GM23338 (cell line): Measurements from ENCODE around the gene ABHD12. TPM values are rescaled to one million over a fixed set of nuclear protein-coding genes. Genes with fewer than 3 reads are reported as not detected.

Experiments used
- ATAC-seq: fragments of 200-7000 bp; cut with Tn5 transposase; 3 replicates; pipeline ENCODE4 v1.9.1; 2020
- DNase-seq: peaks from one replicate; pipeline ENCODE4 v3.0.0-alpha.2; 2015; ENCODE audit warnings: low spot score
- H2AFZ ChIP-seq: fragments of 200-600 bp; sonication (generic); 2 replicates; pipeline ENCODE4 v1.8.0; 2016; ENCODE audit warnings: antibody characterized with exemption, mild to moderate bottlenecking, moderate library complexity
- H3F3A ChIP-seq: fragments of 200-600 bp; sonication (generic); replicated peaks from 2 replicates; pipeline ENCODE4 v1.8.0; 2017; ENCODE audit warnings: antibody characterized with exemption, mixed run types, low read depth
- H3K27ac ChIP-seq: fragments of 200-600 bp; sonication (generic); 2 replicates; pipeline ENCODE4 v1.6.1; 2016; ENCODE audit warnings: low read depth
- H3K27me3 ChIP-seq: fragments of 200-600 bp; sonication (generic); 2 replicates; pipeline ENCODE4 v1.8.0; 2016; ENCODE audit warnings: mild to moderate bottlenecking, mixed run types, moderate library complexity; ENCODE audit not compliant: insufficient read depth
- H3K36me3 ChIP-seq: fragments of 200-600 bp; sonication (generic); 2 replicates; pipeline ENCODE4 v1.8.0; 2016; ENCODE audit warnings: mild to moderate bottlenecking; ENCODE audit not compliant: insufficient read depth
- H3K4me1 ChIP-seq: fragments of 200-600 bp; sonication (generic); 2 replicates; pipeline ENCODE4 v1.8.0; 2016; ENCODE audit warnings: mild to moderate bottlenecking, moderate library complexity; ENCODE audit not compliant: insufficient read depth
- H3K4me2 ChIP-seq: fragments of 200-600 bp; sonication (generic); 2 replicates; pipeline ENCODE4 v1.7.1; 2017; ENCODE audit warnings: mixed run types
- H3K4me3 ChIP-seq: fragments of 200-600 bp; sonication (generic); 2 replicates; pipeline ENCODE4 v1.6.1; 2016; ENCODE audit warnings: mixed run types
- H3K79me2 ChIP-seq: fragments of 200-600 bp; sonication (generic); replicated peaks from 2 replicates; pipeline ENCODE4 v1.8.0; 2017; ENCODE audit warnings: mild to moderate bottlenecking; ENCODE audit not compliant: insufficient read depth
- H3K9me2 ChIP-seq: fragments of 200-600 bp; sonication (generic); 2 replicates; pipeline ENCODE4 v1.8.0; 2017; ENCODE audit not compliant: insufficient read depth
- H4K20me1 ChIP-seq: fragments of 200-600 bp; sonication (generic); replicated peaks from 2 replicates; pipeline ENCODE4 v1.8.0; 2017; ENCODE audit warnings: mild to moderate bottlenecking; ENCODE audit not compliant: insufficient read depth
- H3K27ac Mint-ChIP-seq: 2 replicates; pipeline ENCODE4 v1.8.0; 2020; ENCODE audit warnings: inconsistent platforms, mild to moderate bottlenecking, moderate library complexity, mixed read lengths
- H3K27me3 Mint-ChIP-seq: 3 replicates; pipeline ENCODE4 v1.8.0; 2022; ENCODE audit warnings: low read depth, mild to moderate bottlenecking, moderate library complexity, mixed read lengths, inconsistent platforms; ENCODE audit not compliant: insufficient read depth, poor library complexity
- H3K36me3 Mint-ChIP-seq: 3 replicates; pipeline ENCODE4 v1.8.0; 2021; ENCODE audit warnings: low read depth, mild to moderate bottlenecking, inconsistent platforms, moderate library complexity, mixed read lengths
- H3K4me1 Mint-ChIP-seq: 3 replicates; pipeline ENCODE4 v1.8.0; 2020; ENCODE audit warnings: mild to moderate bottlenecking, inconsistent platforms, mixed read lengths
- H3K4me3 Mint-ChIP-seq: 3 replicates; pipeline ENCODE4 v1.8.0; 2021; ENCODE audit warnings: moderate library complexity, mild to moderate bottlenecking, inconsistent platforms, mixed read lengths
- H3K9me3 Mint-ChIP-seq: 3 replicates; pipeline ENCODE4 v1.8.0; 2020; ENCODE audit warnings: moderate library complexity, mild to moderate bottlenecking, inconsistent platforms, mixed read lengths
- CREB1 ChIP-seq: fragments of 250-450 bp; sonication (Bioruptor Pico); IDR thresholded peaks from 2 replicates; pipeline ENCODE4 v1.5.0; 2020; ENCODE audit warnings: low read depth, mild to moderate bottlenecking, moderate library complexity
- CTCF ChIP-seq, 2 experiments: fragments of 200-600 bp in 1 of 2; sonication (generic) in 1 of 2; conservative IDR thresholded peaks; 2 replicates each; pipeline versions ENCODE4 v1.5.1 to v1.6.1; 2016 to 2017; ENCODE audit warnings: antibody characterized with exemption in 2 of 2, low read depth in 2 of 2, mild to moderate bottlenecking in 2 of 2, moderate library complexity in 1 of 2
- EZH2 ChIP-seq: fragments of 200-600 bp; sonication (generic); IDR thresholded peaks from one replicate; pipeline ENCODE4 v1.8.0; 2017; ENCODE audit warnings: antibody characterized with exemption, mild to moderate bottlenecking, low read depth; ENCODE audit not compliant: unreplicated experiment
- EZH2phosphoT487 ChIP-seq: fragments of 200-600 bp; sonication (generic); IDR thresholded peaks from one replicate; pipeline ENCODE4 v1.8.1; 2018; ENCODE audit warnings: antibody characterized with exemption; ENCODE audit not compliant: unreplicated experiment
- JUNB ChIP-seq: IDR thresholded peaks from one replicate; pipeline ENCODE4 v1.6.1; 2016; ENCODE audit warnings: antibody characterized with exemption; ENCODE audit not compliant: unreplicated experiment
- NANOG ChIP-seq: IDR thresholded peaks from 2 replicates; pipeline ENCODE4 v1.6.1; 2016; ENCODE audit warnings: antibody characterized with exemption, borderline replicate concordance
- POLR2AphosphoS5 ChIP-seq: IDR thresholded peaks from 2 replicates; pipeline ENCODE4 v1.6.1; 2016; ENCODE audit warnings: antibody characterized with exemption, low read depth
- ZNF114 ChIP-seq: fragments of 250-450 bp; sonication (Bioruptor Pico); IDR thresholded peaks from 2 replicates; pipeline ENCODE4 v1.5.0; 2020; ENCODE audit warnings: mild to moderate bottlenecking, moderate library complexity
- ZNF331 ChIP-seq: fragments of 250-450 bp; sonication (Bioruptor Pico); IDR thresholded peaks from 2 replicates; pipeline ENCODE4 v1.5.0; 2020; ENCODE audit warnings: low read depth, mild to moderate bottlenecking, moderate library complexity
- polyA plus RNA-seq: library from polyadenylated mRNA; unstranded; fragments of >200 nt; fragmentation: Nextera tagmentation; extraction: Ambion mirVana; gene quantifications from 2 replicates; pipeline ENCODE4 v1.2.1, GENCODE V29; 2016
- total RNA-seq: library from RNA; depleted of rRNA; stranded (reverse); fragments of >200 nt; shearing (Covaris generic); gene quantifications from 2 replicates; pipeline ENCODE4 v1.2.3, GENCODE V29; 2014
- TF ChIP-seq, protein P1 (sequence below): fragments of 250-450 bp; sonication (Bioruptor Pico); IDR thresholded peaks from 2 replicates; pipeline ENCODE4 v1.5.0; 2020; ENCODE audit warnings: mild to moderate bottlenecking, moderate library complexity

Gene ABHD12
- total and polyA plus RNA-seq, 2 experiments from 2014 or later: 40.2 to 57.8 TPM

GRCh38 chr20:25273046-25273445 lies 117.6 kb downstream of the ABHD12 start (continued):
- TF ChIP-seq CTCF (conservative IDR thresholded peaks at IDR 0.05; ENCODE audit: low read depth in 2 of 2): no peak
- TF ChIP-seq CREB1: no peak
- no peak for TF ChIP-seq NANOG
- no peak for TF ChIP-seq EZH2phosphoT487
- TF ChIP-seq ZNF114 (CRISPR knock-in tag): no peak
- TF ChIP-seq, protein P1, sequence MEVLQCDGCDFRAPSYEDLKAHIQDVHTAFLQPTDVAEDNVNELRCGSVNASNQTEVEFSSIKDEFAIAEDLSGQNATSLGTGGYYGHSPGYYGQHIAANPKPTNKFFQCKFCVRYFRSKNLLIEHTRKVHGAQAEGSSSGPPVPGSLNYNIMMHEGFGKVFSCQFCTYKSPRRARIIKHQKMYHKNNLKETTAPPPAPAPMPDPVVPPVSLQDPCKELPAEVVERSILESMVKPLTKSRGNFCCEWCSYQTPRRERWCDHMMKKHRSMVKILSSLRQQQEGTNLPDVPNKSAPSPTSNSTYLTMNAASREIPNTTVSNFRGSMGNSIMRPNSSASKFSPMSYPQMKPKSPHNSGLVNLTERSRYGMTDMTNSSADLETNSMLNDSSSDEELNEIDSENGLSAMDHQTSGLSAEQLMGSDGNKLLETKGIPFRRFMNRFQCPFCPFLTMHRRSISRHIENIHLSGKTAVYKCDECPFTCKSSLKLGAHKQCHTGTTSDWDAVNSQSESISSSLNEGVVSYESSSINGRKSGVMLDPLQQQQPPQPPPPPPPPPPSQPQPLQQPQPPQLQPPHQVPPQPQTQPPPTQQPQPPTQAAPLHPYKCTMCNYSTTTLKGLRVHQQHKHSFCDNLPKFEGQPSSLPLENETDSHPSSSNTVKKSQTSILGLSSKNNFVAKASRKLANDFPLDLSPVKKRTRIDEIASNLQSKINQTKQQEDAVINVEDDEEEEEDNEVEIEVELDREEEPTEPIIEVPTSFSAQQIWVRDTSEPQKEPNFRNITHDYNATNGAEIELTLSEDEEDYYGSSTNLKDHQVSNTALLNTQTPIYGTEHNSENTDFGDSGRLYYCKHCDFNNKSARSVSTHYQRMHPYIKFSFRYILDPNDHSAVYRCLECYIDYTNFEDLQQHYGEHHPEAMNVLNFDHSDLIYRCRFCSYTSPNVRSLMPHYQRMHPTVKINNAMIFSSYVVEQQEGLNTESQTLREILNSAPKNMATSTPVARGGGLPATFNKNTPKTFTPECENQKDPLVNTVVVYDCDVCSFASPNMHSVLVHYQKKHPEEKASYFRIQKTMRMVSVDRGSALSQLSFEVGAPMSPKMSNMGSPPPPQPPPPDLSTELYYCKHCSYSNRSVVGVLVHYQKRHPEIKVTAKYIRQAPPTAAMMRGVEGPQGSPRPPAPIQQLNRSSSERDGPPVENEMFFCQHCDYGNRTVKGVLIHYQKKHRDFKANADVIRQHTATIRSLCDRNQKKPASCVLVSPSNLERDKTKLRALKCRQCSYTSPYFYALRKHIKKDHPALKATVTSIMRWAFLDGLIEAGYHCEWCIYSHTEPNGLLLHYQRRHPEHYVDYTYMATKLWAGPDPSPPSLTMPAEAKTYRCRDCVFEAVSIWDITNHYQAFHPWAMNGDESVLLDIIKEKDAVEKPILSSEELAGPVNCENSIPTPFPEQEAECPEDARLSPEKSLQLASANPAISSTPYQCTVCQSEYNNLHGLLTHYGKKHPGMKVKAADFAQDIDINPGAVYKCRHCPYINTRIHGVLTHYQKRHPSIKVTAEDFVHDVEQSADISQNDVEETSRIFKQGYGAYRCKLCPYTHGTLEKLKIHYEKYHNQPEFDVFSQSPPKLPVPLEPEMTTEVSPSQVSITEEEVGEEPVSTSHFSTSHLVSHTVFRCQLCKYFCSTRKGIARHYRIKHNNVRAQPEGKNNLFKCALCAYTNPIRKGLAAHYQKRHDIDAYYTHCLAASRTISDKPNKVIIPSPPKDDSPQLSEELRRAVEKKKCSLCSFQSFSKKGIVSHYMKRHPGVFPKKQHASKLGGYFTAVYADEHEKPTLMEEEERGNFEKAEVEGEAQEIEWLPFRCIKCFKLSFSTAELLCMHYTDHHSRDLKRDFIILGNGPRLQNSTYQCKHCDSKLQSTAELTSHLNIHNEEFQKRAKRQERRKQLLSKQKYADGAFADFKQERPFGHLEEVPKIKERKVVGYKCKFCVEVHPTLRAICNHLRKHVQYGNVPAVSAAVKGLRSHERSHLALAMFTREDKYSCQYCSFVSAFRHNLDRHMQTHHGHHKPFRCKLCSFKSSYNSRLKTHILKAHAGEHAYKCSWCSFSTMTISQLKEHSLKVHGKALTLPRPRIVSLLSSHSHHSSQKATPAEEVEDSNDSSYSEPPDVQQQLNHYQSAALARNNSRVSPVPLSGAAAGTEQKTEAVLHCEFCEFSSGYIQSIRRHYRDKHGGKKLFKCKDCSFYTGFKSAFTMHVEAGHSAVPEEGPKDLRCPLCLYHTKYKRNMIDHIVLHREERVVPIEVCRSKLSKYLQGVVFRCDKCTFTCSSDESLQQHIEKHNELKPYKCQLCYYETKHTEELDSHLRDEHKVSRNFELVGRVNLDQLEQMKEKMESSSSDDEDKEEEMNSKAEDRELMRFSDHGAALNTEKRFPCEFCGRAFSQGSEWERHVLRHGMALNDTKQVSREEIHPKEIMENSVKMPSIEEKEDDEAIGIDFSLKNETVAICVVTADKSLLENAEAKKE: no peak

DNA sequence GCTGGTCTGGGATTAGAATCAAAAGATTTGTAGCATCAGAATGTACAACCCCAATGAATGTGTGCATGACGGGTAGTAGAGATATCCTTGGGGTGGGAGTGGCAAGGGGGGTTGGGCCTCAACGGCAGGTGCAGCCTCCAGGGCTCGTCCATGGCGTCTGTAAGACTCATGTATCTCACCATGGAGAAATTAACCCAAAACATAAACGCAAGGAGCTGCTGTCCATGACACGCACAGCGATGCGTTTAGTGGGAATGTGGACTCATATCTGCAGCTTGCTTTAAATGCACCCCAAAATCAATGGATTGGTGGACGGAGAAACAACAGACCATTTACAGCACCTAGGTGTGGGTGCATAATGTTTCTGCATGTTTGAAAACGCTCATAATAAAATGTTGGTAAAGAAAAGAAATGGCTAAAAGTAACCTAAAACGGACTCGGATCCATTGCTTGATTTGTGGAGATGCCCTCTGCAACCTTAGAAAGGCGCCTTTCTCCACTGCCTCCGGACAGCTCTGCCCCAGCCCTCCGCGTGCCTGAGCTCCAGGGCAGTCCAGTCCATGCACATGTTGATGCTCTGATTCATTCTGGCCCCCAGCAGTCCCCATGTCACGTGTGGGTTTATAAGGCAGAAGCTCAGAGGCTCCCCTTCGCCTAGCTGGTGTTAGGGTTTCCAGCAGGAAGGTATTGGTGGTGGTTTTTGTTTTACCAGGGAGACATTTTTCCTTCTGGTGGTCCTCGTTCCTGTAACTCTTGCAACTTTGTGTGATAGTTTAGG lies 118.2 kb downstream of the ABHD12 start:
- H3K36me3 Mint-ChIP-seq: peaks cover 31% of the 10 kb centered on the region
- no peak for TF ChIP-seq CTCF (conservative IDR thresholded peaks at IDR 0.05; ENCODE audit: low read depth in 2 of 2)
- TF ChIP-seq EZH2phosphoT487: no peak
- TF ChIP-seq NANOG: no peak
- no peak for TF ChIP-seq EZH2
- TF ChIP-seq CREB1: no peak
- TF ChIP-seq POLR2AphosphoS5: no peak
- TF ChIP-seq JUNB: no peak
- TF ChIP-seq ZNF331 (CRISPR knock-in tag): no peak
- TF ChIP-seq ZNF114 (CRISPR knock-in tag): no peak

More for the DNA sequence above, 118.2 kb downstream of the ABHD12 start:
- Mint-ChIP-seq H3K4me3 (no peak overlapping the region), H3K27me3 (peaks cover 17% of the 10 kb centered on the region), H3K27ac (no peak overlapping the region), H3K9me3 (no peaks in the 10 kb centered on the region), H3K4me1 (no peaks in the 10 kb centered on the region)
- no peak for DNase-seq
- Histone ChIP-seq H3K36me3 (no peaks in the 10 kb centered on the region; the same call in 1 of the 2 replicates), H3K4me3 (no peak overlapping the region), H4K20me1 (peaks cover 2% of the 10 kb centered on the region; the same call in 1 of the 2 replicates), H3K9me2 (no peaks in the 10 kb centered on the region), H3K79me2 (no peaks in the 10 kb centered on the region), H3K4me2 (no peak overlapping the region), H3K27me3 (no peaks in the 10 kb centered on the region), H3K27ac (no peak overlapping the region), H3K4me1 (no peaks in the 10 kb centered on the region), H2AFZ (no peak overlapping the region), H3F3A (no peaks in the 10 kb centered on the region)
- ATAC-seq: no peak
